VCaP (cell line): ENCODE data around the gene IDE.

Experiments used
- H3K27ac ChIP-seq: fragments of 450-650 bp; 2 replicates; pipeline ENCODE4 v1.5.1; 2017
- TF ChIP-seq, protein P1 (sequence below): fragments of 450-650 bp; conservative IDR thresholded peaks from 2 replicates; pipeline ENCODE4 v1.5.1; 2017; ENCODE audit warnings: mild to moderate bottlenecking, moderate library complexity

The IDE gene

DNA sequence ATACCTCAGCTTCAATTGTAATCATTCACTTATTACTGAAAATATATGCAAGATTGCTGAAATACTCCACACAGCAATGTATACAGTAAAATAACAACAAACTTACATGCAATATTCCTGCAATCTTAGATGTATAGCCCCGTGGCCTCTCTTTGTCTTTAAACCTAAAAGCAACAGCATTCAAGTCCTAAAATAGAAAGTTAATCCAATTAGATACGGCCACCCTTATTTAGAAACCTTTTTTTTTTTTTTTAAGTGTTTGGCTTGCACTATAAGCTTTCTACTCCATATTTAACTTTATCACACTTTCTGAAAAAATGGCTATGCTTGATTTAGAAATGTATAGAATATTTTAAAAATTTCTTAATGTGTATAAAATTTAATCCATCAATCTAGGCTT, 67.6 kb downstream of the IDE start:
- no peak overlapping the region for H3K27ac ChIP-seq
- TF ChIP-seq, protein P1, sequence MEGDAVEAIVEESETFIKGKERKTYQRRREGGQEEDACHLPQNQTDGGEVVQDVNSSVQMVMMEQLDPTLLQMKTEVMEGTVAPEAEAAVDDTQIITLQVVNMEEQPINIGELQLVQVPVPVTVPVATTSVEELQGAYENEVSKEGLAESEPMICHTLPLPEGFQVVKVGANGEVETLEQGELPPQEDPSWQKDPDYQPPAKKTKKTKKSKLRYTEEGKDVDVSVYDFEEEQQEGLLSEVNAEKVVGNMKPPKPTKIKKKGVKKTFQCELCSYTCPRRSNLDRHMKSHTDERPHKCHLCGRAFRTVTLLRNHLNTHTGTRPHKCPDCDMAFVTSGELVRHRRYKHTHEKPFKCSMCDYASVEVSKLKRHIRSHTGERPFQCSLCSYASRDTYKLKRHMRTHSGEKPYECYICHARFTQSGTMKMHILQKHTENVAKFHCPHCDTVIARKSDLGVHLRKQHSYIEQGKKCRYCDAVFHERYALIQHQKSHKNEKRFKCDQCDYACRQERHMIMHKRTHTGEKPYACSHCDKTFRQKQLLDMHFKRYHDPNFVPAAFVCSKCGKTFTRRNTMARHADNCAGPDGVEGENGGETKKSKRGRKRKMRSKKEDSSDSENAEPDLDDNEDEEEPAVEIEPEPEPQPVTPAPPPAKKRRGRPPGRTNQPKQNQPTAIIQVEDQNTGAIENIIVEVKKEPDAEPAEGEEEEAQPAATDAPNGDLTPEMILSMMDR = no peak

DNA sequence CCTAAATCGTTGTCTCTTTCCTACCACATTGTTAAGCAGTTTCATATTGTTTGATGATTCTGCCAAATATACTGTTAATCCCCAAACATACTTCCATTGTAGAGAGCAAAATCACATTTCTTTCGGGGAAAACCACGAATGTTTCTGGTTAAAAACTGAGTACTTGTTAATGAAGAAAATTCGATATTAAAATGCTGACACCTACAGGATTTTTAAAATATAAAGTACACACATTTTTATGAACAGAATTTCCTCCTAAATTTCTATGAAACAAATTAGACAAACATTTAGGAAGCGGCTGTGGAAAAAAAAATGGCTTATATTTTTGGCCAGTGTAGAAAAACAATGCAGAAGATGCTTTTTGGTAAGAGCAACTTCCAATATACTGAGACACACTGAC, 68.8 kb downstream of the IDE start:
- no peak overlapping the region for H3K27ac ChIP-seq
- TF ChIP-seq, protein P1 = no peak

DNA sequence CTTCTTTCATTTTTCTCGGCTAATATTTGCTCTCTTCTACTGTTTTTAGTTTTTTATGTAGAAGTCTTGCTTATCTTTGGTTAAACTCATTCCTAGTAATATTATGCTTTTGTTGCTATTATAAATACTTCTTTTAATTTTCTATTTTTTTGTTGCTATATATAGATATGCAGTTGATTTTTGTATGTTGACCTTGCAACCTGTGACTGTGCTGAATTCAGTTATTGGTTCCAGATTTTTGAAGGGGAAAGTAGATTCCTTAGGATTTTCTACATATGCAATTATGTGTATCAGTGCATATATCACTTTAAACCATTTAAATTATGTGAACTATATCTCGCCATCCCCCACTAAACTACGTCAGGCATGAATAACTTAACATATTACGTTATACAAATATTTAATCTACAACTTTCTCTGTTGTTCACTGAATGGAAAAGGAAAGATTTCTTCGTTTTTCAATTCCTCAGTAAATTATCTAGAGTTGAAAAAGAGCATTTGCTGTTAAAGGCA, 71.5 kb downstream of the IDE start:
- TF ChIP-seq, protein P1 = no peak

DNA sequence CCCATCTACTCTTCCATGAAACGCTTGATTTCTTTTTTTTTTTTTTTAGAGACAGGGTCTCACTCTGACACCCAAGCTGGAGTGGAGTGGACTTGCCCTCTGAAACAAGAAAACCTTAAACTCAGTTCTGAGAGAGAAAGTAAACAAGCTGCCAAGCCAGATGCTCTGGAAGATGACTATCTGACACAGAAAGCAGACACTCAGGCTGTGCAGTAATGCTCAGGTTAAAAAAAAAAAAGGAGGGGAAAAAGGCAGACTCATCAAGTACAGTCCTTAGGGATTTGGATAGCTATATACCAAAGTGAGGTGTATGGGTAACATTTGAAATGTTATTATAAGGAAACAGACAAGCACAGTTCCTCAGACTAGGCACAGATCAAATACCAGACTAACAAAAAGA, 80.5 kb downstream of the IDE start:
- TF ChIP-seq, protein P1 = no peak
- no peak overlapping the region for H3K27ac ChIP-seq

More for the DNA sequence above, 71.5 kb downstream of the IDE start:
- no peak overlapping the region for H3K27ac ChIP-seq

DNA sequence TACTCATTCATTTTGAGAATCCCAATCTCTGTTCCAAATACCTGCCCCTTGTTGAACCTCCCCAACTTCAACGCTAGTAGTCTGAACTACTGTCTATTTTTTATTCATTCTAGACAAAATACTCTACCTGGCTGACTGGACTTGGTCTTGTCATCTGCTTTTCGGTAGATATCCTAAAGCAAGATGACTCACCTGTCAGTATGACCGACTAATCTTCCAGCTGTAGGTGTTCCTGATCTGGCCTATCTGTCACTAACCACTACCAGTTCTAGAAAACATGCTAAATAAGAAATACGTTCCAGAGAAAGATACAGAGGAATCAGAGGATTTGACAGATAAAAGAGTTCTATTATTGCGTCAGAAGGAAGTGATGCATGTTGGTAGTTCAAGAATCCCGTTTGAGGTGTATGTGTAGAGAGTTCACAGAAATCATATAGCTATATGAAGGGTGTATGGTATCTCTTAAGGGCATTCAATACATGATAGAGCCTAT, 81.1 kb downstream of the IDE start:
- no peak overlapping the region for H3K27ac ChIP-seq
- TF ChIP-seq, protein P1 = no peak

DNA sequence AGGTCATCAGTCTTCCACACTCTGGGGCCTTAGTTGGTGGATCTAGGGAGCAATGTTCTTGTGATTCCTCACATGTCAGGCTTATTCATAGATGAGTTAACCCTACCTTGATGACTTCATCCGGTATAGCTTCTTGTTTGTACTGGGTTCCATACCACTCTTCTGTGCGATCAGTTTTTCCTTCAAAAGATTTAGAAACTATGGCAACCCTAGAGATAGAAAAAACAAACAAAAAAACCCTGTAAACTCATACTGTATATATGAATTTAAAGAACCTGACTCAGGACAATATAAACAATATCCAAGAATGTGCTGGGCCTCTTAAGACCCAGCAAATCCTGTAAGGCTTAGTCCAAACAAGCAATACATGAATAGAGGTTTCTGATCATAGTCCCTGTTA, 83.5 kb downstream of the IDE start:
- no peak overlapping the region for H3K27ac ChIP-seq
- TF ChIP-seq, protein P1 = no peak

DNA sequence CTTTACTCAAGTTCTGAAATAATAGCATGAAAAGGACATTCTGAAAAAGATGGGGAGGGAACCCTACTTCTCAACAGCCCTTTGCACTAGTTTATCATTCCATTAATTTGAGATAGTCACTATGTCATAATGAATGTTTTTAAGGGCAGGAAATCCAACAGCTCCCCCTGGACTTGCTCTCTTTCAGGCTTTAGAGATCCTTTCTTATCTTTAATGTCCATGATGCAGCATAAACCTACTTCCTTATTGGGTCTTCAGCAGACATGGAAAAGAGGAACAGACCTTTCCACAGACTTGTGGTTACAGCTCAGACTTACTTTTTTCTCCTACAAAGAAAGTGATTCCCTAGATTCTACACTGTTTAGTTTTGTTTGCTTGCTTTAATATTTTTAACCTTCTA, 87.3 kb downstream of the IDE start:
- H3K27ac ChIP-seq = no peak overlapping the region
- TF ChIP-seq, protein P1 = no peak

DNA sequence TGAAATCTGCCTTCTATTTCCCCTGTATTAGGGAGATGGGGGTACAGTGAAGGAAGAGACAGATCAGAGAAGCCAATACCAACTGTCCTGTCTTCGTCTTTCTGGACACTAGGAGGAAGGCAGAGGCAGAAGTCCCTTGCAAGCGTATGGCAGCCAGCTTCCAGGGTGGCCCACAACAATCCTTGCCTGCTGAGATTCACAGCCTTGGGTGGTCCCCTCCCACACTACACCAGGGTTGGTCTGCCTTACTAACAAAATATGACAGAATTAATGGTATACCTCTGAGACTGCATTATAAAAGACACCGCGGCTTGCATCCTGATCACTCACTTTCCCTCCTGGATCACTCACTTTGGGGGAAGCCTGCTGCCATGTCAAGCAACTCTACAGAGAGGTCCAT, 90.4 kb downstream of the IDE start:
- no peak overlapping the region for H3K27ac ChIP-seq
- TF ChIP-seq, protein P1 = no peak
